HCT116 (cell line): ENCODE data around the gene FLACC1. TPM values are rescaled to one million over a fixed set of nuclear protein-coding genes. Genes with fewer than 3 reads are reported as not detected.
A peak's percentile ranks its signal among the peaks of the same experiment; 100 is the strongest.

Experiments used
- ATAC-seq: fragments of 200-7000 bp; cut with Tn5 transposase; 2 replicates; pipeline ENCODE4 v1.9.1; 2020; ENCODE audit warnings: mild to moderate bottlenecking, moderate library complexity
- BruUV-seq: library from RNA; stranded (reverse); fragments of 400-500 nt; replicated peaks from 2 replicates; lab custom pipeline; 2021; lab: Mats Ljungman, UMichigan
- CTCF ChIA-PET: fragments of 300-600 bp; sonication (Branson Sonifier 250); formaldehyde crosslinking; loops from one replicate; lab custom pipeline; 2021; ENCODE audit warnings: antibody characterized with exemption; lab: Charles Lee
- POLR2A ChIA-PET: fragments of 300-600, 350-600 bp; sonication (Branson Sonifier 250); formaldehyde crosslinking; loops from one replicate; lab custom pipeline; 2021; ENCODE audit warnings: antibody characterized with exemption; lab: Charles Lee
- RAD21 ChIA-PET, 2 experiments: fragments of 300-600 bp; sonication (Branson Sonifier 250); formaldehyde crosslinking; loops; one replicate each; lab custom pipeline; 2023; ENCODE audit warnings: low total read pairs in 2 of 2; ENCODE audit not compliant: uncharacterized antibody in 2 of 2, unreplicated experiment in 2 of 2, low non-redundant PET in 1 of 2; lab: Charles Lee
- DNase-seq: peaks from one replicate; pipeline ENCODE4 v3.0.0-alpha.2; 2010; ENCODE audit warnings: low read depth, low spot score
- H2AFZ ChIP-seq: fragments of 200-600 bp; shearing (Covaris generic), sonication (generic); 2 replicates; pipeline ENCODE4 v1.6.1; 2017; ENCODE audit warnings: low read depth, mixed run types, mixed read lengths, antibody characterized with exemption, low read length; ENCODE audit not compliant: poor library complexity, severe bottlenecking
- H3K27ac ChIP-seq: 2 replicates; pipeline ENCODE4 v1.5.1; 2012; ENCODE audit warnings: low read depth, low read length
- H3K27me3 ChIP-seq: fragments of 200-600 bp; sonication (generic); 2 replicates; pipeline ENCODE4 v1.6.1; 2016; ENCODE audit warnings: mixed run types, low read length, mixed read lengths; ENCODE audit not compliant: insufficient read depth
- H3K36me3 ChIP-seq, 2 experiments: fragments of 200-500 bp in 1 of 2; fragments of 200-600 bp in 1 of 2; sonication (Bioruptor generic) in 1 of 2; sonication (generic) in 1 of 2; 2 replicates each; pipeline versions ENCODE4 v1.5.1 to v1.6.1; 2014 to 2016; ENCODE audit warnings: low read length in 2 of 2, inconsistent platforms in 1 of 2, mixed read lengths in 1 of 2, mixed run types in 1 of 2; ENCODE audit not compliant: insufficient read depth in 2 of 2, control insufficient read depth in 1 of 2
- H3K4me1 ChIP-seq, 2 experiments: fragments of 200-600 bp in 1 of 2; sonication (generic) in 1 of 2; 2 replicates each; pipeline versions ENCODE4 v1.5.1 to v1.6.1; 2012 to 2017; ENCODE audit warnings: low read length in 2 of 2, inconsistent platforms in 1 of 2, mild to moderate bottlenecking in 1 of 2, mixed read lengths in 1 of 2, mixed run types in 1 of 2, moderate library complexity in 1 of 2; ENCODE audit not compliant: insufficient read depth in 2 of 2, control insufficient read depth in 1 of 2
- H3K4me2 ChIP-seq: fragments of 200-600 bp; sonication (generic); 2 replicates; pipeline ENCODE4 v1.6.1; 2017; ENCODE audit warnings: mixed run types, low read length, mixed read lengths
- H3K4me3 ChIP-seq, 2 experiments: fragments of 200-600 bp in 1 of 2; sonication (generic) in 1 of 2; replicated peaks in 1 of 2; 2 replicates each; pipeline ENCODE4 v1.5.1; 2011 to 2016; ENCODE audit warnings: low read length in 2 of 2, control low read depth in 1 of 2, low read depth in 1 of 2, mild to moderate bottlenecking in 1 of 2, mixed read lengths in 1 of 2, mixed run types in 1 of 2
- H3K79me2 ChIP-seq: fragments of 200-600 bp; sonication (generic); 2 replicates; pipeline ENCODE4 v1.6.1; 2017; ENCODE audit warnings: mild to moderate bottlenecking, mixed run types, low read length, moderate library complexity, mixed read lengths; ENCODE audit not compliant: insufficient read depth
- H3K9ac ChIP-seq: fragments of 200-600 bp; sonication (generic); 2 replicates; pipeline ENCODE4 v1.6.1; 2016; ENCODE audit warnings: low read length, mixed read lengths
- H3K9me2 ChIP-seq: fragments of 200-600 bp; sonication (generic), shearing (Covaris generic); 2 replicates; pipeline ENCODE4 v1.6.1; 2017; ENCODE audit warnings: mixed run types, mild to moderate bottlenecking, moderate library complexity; ENCODE audit not compliant: insufficient read depth
- H3K9me3 ChIP-seq, 2 experiments: fragments of 200-500 bp in 1 of 2; fragments of 200-600 bp in 1 of 2; sonication (Bioruptor generic) in 1 of 2; sonication (generic) in 1 of 2; 2 replicates each; pipeline ENCODE4 v1.6.1; 2014 to 2017; ENCODE audit warnings: low read length in 2 of 2, mixed read lengths in 2 of 2, inconsistent platforms in 1 of 2, low read depth in 1 of 2, mild to moderate bottlenecking in 1 of 2, mixed run types in 1 of 2, moderate library complexity in 1 of 2; ENCODE audit not compliant: control insufficient read depth in 1 of 2, insufficient read depth in 1 of 2
- H4K20me1 ChIP-seq: fragments of 200-600 bp; sonication (generic), shearing (Covaris generic); 2 replicates; pipeline ENCODE4 v1.6.1; 2017; ENCODE audit warnings: mixed run types, mild to moderate bottlenecking, moderate library complexity; ENCODE audit not compliant: insufficient read depth
- CEBPB ChIP-seq: IDR thresholded peaks from 2 replicates; pipeline ENCODE4 v1.6.1; 2012; ENCODE audit warnings: low read depth
- TCF7L2 ChIP-seq: IDR thresholded peaks from 2 replicates; pipeline ENCODE4 v1.7.0; 2011; ENCODE audit warnings: borderline replicate concordance, inconsistent platforms; ENCODE audit not compliant: insufficient read depth, insufficient read length; ENCODE audit errors: extremely low read depth
- intact Hi-C: fragments of 100-400 bp; cut with micrococcal nuclease; formaldehyde crosslinking; loops from 2 replicates; pipeline ENCODE4 v1.10.0; 2022
- total RNA-seq: library from RNA; stranded (reverse); gene quantifications from one replicate; pipeline ENCODE4 v1.2.1, GENCODE V29; 2021; ENCODE audit not compliant: unreplicated experiment
- TF ChIP-seq, protein P1 (sequence below): IDR thresholded peaks from 2 replicates; pipeline ENCODE4 v1.6.1; 2012; ENCODE audit warnings: low read depth

Gene FLACC1
- total RNA-seq, 1 experiment from 2014 or later, result 0.74 TPM

DNA sequence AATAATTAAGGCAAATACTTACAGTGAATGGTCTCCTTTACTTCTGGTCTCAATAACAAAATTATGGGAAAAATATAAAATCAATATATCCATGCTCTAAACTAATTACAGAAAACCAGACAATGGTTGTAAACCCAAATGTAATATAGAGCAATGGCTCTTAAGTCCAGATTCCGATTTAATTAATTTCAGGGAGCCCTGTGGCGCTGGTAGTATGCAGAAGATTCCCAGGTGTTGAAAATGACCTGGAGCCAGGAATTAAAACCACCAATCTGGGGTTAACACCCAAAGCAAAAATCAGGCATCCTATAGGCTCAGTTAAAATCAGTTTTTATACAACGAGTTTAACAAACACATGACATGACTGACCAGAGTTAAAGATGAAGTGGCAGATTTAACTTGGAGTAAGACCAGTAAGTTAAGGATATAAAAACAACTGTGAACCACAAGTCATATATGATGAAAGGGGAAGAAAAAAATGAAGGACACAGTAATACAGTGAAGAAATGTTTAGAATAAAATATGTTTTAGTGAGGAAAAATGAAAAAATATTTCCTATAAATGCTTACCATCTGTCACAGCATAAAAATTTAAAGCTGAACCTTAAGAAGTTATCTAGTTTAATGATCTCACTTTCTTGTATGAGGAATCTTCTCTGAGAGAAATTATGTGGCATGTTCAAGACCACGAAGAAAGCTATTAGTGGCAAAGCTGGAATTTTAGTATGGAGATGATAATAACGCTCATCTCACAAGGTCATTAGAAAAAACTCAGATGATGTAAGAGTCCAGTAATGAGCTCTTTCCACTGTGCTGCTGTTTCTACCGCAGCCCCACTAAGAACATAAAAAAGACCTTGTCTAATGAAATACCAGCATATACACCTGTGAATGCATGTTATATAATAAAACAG is 45.8 kb upstream of the FLACC1 start:
- Histone ChIP-seq H4K20me1 (no peaks in the 10 kb centered on the region), H3K79me2 (no peaks in the 10 kb centered on the region), H3K27ac (no peak overlapping the region), H3K36me3 (no peaks in the 10 kb centered on the region), H3K9ac (no peak overlapping the region), H3K4me3 (no peak overlapping the region), H3K4me2 (no peak overlapping the region), H3K4me1 (peaks cover 8 to 24% of the 10 kb centered on the region in 2 experiments), H3K9me2 (no peaks in the 10 kb centered on the region), H2AFZ (no peak overlapping the region), H3K27me3 (no peaks in the 10 kb centered on the region), H3K9me3 (no peaks in the 10 kb centered on the region)
- TF ChIP-seq, protein P1, sequence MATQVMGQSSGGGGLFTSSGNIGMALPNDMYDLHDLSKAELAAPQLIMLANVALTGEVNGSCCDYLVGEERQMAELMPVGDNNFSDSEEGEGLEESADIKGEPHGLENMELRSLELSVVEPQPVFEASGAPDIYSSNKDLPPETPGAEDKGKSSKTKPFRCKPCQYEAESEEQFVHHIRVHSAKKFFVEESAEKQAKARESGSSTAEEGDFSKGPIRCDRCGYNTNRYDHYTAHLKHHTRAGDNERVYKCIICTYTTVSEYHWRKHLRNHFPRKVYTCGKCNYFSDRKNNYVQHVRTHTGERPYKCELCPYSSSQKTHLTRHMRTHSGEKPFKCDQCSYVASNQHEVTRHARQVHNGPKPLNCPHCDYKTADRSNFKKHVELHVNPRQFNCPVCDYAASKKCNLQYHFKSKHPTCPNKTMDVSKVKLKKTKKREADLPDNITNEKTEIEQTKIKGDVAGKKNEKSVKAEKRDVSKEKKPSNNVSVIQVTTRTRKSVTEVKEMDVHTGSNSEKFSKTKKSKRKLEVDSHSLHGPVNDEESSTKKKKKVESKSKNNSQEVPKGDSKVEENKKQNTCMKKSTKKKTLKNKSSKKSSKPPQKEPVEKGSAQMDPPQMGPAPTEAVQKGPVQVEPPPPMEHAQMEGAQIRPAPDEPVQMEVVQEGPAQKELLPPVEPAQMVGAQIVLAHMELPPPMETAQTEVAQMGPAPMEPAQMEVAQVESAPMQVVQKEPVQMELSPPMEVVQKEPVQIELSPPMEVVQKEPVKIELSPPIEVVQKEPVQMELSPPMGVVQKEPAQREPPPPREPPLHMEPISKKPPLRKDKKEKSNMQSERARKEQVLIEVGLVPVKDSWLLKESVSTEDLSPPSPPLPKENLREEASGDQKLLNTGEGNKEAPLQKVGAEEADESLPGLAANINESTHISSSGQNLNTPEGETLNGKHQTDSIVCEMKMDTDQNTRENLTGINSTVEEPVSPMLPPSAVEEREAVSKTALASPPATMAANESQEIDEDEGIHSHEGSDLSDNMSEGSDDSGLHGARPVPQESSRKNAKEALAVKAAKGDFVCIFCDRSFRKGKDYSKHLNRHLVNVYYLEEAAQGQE, result no peak
- TF ChIP-seq TCF7L2, result no peak
- peak; percentile 49; the same call in 1 of the 2 replicates for TF ChIP-seq CEBPB
- ChIA-PET CTCF (no interaction called here), RAD21 (interaction anchor here in 1 of 2 experiments (0.6 kb wide), 1 partner anchor 49 kb away, joined by 3 read pairs; the partner anchor contains the start of gene STRADB), POLR2A (no interaction called here)
- intact Hi-C loops, result no loop called here
- DNase-seq (no peak), ATAC-seq (no peak)
- BruUV-seq, result no TSS peak
